Right lobe of liver (tissue), 6 donors: ENCODE results near the gene MKKS. TPM values are rescaled to one million over a fixed set of nuclear protein-coding genes. Genes with fewer than 3 reads are reported as not detected.
"Not testable (repeated sequence)": the region's sequence is repeated elsewhere in the genome, so short reads cannot be mapped to it uniquely, and the experiment has no call there.

ENCODE experiments used
- ATAC-seq, 4 donors: fragments of 200-7000 bp; cut with Tn5 transposase; one replicate each; pipeline ENCODE4 v1.9.1; 2020; ENCODE audit warnings: mild to moderate bottlenecking in 4 of 4, moderate library complexity in 4 of 4
- DNase-seq, 3 donors: peaks; one replicate each; pipeline ENCODE4 v3.0.0-alpha.2; 2020
- H3K27ac ChIP-seq, 3 donors: fragments of 200-600 bp; one replicate each; pipeline ENCODE4 v1.8.0; 2022
- H3K27me3 ChIP-seq, 2 donors: fragments of 200-600 bp; one replicate each; pipeline ENCODE4 v1.8.0; 2022
- H3K36me3 ChIP-seq, 4 donors: fragments of 200-600 bp; sonication (generic) in 1 of 4; one replicate each; pipeline versions ENCODE4 v1.5.1 to v1.8.0; 2017 to 2022; ENCODE audit warnings: control low read depth in 1 of 4
- H3K4me1 ChIP-seq, 4 donors: fragments of 200-600 bp; sonication (generic) in 1 of 4; one replicate each; pipeline versions ENCODE4 v1.5.1 to v1.8.0; 2017 to 2022; ENCODE audit warnings: control low read depth in 1 of 4
- H3K4me3 ChIP-seq, 3 donors: fragments of 200-600 bp; one replicate each; pipeline ENCODE4 v1.8.0; 2022
- H3K9me3 ChIP-seq, 4 donors: fragments of 200-600 bp; sonication (generic) in 1 of 4; one replicate each; pipeline versions ENCODE4 v1.5.1 to v1.8.0; 2017 to 2022; ENCODE audit warnings: control low read depth in 1 of 4
- CTCF ChIP-seq, 4 donors: fragments of 200-600 bp in 3 of 4; fragments of 450-650 bp in 1 of 4; IDR thresholded peaks; one replicate each; pipeline versions ENCODE4 v1.5.1 to v1.8.0; 2016 to 2022; ENCODE audit warnings: antibody characterized with exemption in 4 of 4, mild to moderate bottlenecking in 2 of 4
- POLR2A ChIP-seq: fragments of 450-650 bp; IDR thresholded peaks from one replicate; pipeline ENCODE4 v1.6.1; 2017; ENCODE audit warnings: antibody characterized with exemption, mild to moderate bottlenecking
- WGBS: methylation state at CpG from one replicate; pipeline ENCODE4 v1.1.6; 2018; ENCODE audit warnings: low coverage, low lambda C conversion rate; ENCODE audit not compliant: insufficient coverage; ENCODE audit errors: missing lambda C conversion rate; 5-methylcytosine and 5-hydroxymethylcytosine counted together
- intact Hi-C, 2 donors: fragments of 100-400 bp; cut with DNase I; formaldehyde crosslinking; loops; one replicate each; pipeline versions ENCODE4 v1.11.2 to v1.14.1; 2022
- total RNA-seq, 6 experiments: library from RNA; depleted of rRNA in 2 of 6; stranded (reverse); fragments of >200 nt in 2 of 6; fragmentation: NEBNext Ultra II Directional in 3 of 6; extraction: Animal tissue kit (Norgen Biotek cat#: 25700) in 3 of 6; gene quantifications; one replicate each; pipeline versions ENCODE4 v1.1.0 to v1.2.4, GENCODE V29; 2016 to 2023
- donor health status: DM: no; HTN: yes; CAD: no.
- donor health status: DM: no; HTN: no; CAD: no.
- donor health status: DM: no; HTN: no; CAD: no.
- donor health status: DM: no; HTN: yes; CAD: no.
- donor health status: DM: no; HTN: yes; CAD: no.

Gene MKKS
- total RNA-seq, 6 experiments from 2014 or later: 11.4 to 17.6 (median 12.1) TPM

DNA sequence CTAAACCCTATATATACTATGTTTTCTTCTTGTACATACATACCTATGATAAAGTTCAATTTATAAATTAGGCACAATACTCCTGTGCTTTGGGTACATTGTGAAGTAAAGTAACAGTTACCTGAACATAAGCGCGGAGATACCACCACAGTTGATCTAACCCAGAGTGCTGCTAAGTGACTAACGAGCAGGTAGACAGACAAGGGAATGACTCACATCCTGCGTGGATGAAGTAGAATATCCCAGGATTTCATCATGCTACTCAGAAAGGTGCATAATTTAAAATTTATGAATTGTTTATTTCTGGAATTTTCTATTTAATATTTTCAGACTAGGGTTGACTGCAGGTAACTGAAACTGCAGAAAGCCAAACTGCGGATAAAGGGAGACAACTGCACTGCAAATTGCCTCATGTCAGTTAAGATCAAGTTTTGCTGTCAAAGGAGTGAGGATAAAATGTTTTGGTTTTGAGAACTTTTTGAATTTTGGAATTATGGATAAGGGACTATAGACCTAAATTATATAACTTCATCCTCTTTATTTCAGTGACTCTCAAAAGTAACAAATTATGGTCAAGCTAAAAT, 14.4 kb downstream of the MKKS start:
- H3K4me3 ChIP-seq: no peak overlapping the region
- WGBS: 71% methylated on average over 5 of the region's 5 CpGs
- H3K36me3 ChIP-seq: no peaks in the 10 kb centered on the region
- DNase-seq (no peak), ATAC-seq (peak in 1 of 4 donors; percentile 33)
- intact Hi-C loops: no loop called here
- peak overlapping the region in 1 of 3 donors; percentile 7 for H3K27ac ChIP-seq
- H3K4me1 ChIP-seq: peaks cover 0 to 21% (median 10%) of the 10 kb centered on the region in 4 donors
- no peak for TF ChIP-seq CTCF (IDR thresholded peaks at IDR 0.05)
- TF ChIP-seq POLR2A: no peak
- H3K27me3 ChIP-seq: no peaks in the 10 kb centered on the region
- no peaks in the 10 kb centered on the region for H3K9me3 ChIP-seq

- WGBS: 100% methylated on average over 1 of the region's 2 CpGs
- H3K27ac ChIP-seq, intact Hi-C loops: not testable (repeated sequence)
Measured at GRCh38 chr20:10417218-10417617, 16.8 kb downstream of the MKKS start.

GRCh38 chr20:10415013-10415650, 18.9 kb downstream of the MKKS start:
- no peak for TF ChIP-seq POLR2A
- TF ChIP-seq CTCF (IDR thresholded peaks at IDR 0.05): no peak
- H3K27me3 ChIP-seq: no peaks in the 10 kb centered on the region
- no peak for ATAC-seq
- no peak overlapping the region for H3K27ac ChIP-seq
- H3K36me3 ChIP-seq: peaks cover 0 to 6% (median 2%) of the 10 kb centered on the region in 4 donors
- H3K4me1 ChIP-seq: no peaks in the 10 kb centered on the region
- DNase-seq: no peak
- no peak overlapping the region for H3K4me3 ChIP-seq
- WGBS: 52% methylated on average over 3 of the region's 3 CpGs
- intact Hi-C loops: no loop called here
- no peaks in the 10 kb centered on the region for H3K9me3 ChIP-seq

More at GRCh38 chr20:10417218-10417617, 16.8 kb downstream of the MKKS start:
- not testable (repeated sequence) for H3K36me3 ChIP-seq, ATAC-seq, H3K27me3 ChIP-seq, H3K9me3 ChIP-seq, DNase-seq, H3K4me3 ChIP-seq
- peaks cover 0 to 13% (median 2%) of the 10 kb centered on the region in 4 donors for H3K4me1 ChIP-seq

- Histone ChIP-seq H3K4me1 (no peaks in the 10 kb centered on the region), H3K27ac (no peak overlapping the region), H3K4me3 (no peak overlapping the region), H3K27me3 (no peaks in the 10 kb centered on the region), H3K9me3 (no peaks in the 10 kb centered on the region), H3K36me3 (peaks cover 0 to 6% (median 2%) of the 10 kb centered on the region in 4 donors)
- ATAC-seq: peak; percentile 30 to 53 (median 34)
- intact Hi-C loops: no loop called here
- TF ChIP-seq CTCF (IDR thresholded peaks at IDR 0.05) (peak in 3 of 4 donors; percentile 22 to 38 (median 25)), POLR2A (no peak)
- 56% methylated on average over 4 of the region's 5 CpGs for WGBS
- no peak for DNase-seq
Measured at GRCh38 chr20:10412591-10413408, 21.2 kb downstream of the MKKS start.

DNA sequence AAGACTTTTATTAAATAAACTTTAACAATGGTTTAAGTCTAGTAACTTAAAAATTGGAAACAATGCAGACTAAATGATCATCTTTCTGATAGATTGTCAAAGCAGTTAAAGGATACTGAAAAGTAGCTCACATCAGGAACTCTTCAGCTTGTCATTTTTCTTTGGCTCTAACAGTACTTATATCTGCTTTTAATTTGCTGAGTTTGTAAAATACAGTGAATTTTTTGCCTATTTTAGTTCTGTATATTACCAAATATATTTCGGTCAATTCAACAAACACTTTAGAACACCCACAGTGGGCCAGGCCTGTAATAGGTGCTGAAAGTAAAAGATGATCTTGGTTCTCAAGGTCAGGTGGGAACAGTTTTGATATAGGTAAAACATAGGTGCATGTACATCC, 22.3 kb downstream of the MKKS start:
- no peak overlapping the region for H3K4me3 ChIP-seq
- no peak for ATAC-seq
- H3K27ac ChIP-seq: no peak overlapping the region
- no peak for DNase-seq
- no peaks in the 10 kb centered on the region for H3K4me1 ChIP-seq
- no peaks in the 10 kb centered on the region for H3K27me3 ChIP-seq
- 100% methylated on average over 1 of the region's 1 CpG for WGBS
- intact Hi-C loops: no loop called here
- H3K36me3 ChIP-seq: peaks cover 0 to 6% (median 2%) of the 10 kb centered on the region in 4 donors
- no peaks in the 10 kb centered on the region for H3K9me3 ChIP-seq
- no peak for TF ChIP-seq CTCF (IDR thresholded peaks at IDR 0.05)
- TF ChIP-seq POLR2A: no peak
